ENCODE measurements around the gene CDCP2.

GRCh38 chr1:54118704-54119103, 34.1 kb downstream of the CDCP2 start:
- TF ChIP-seq POLR2A (IDR thresholded peaks at IDR 0.05): no peak
- TF ChIP-seq CTCF (IDR thresholded peaks at IDR 0.05): no peak

All from thyroid gland (tissue), 4 donors.